Myocyte (in vitro differentiated cells): ENCODE measurements around the gene RNFT1. TPM values are rescaled to one million over a fixed set of nuclear protein-coding genes. Genes with fewer than 3 reads are reported as not detected.
"Not testable (repeated sequence)": the region's sequence is repeated elsewhere in the genome, so short reads cannot be mapped to it uniquely, and the experiment has no call there.

Experiments
- DNase-seq: peaks from one replicate; pipeline ENCODE4 v3.0.0-alpha.2; 2012; ENCODE audit warnings: low read depth
- polyA plus RNA-seq: library from polyadenylated mRNA; unstranded; fragments of >200 nt; gene quantifications from one replicate; pipeline ENCODE4 v1.2.1, GENCODE V29; 2012; ENCODE audit warnings: missing spikeins
- total RNA-seq: library from RNA; depleted of rRNA; stranded (reverse); fragments of >200 nt; gene quantifications from 2 replicates; pipeline ENCODE4 v1.2.3, GENCODE V29; 2014

Gene RNFT1
- 12.4 and 12.5 TPM in 2 replicates for total RNA-seq
- polyA plus RNA-seq: 10.7 TPM

- DNase-seq: peak; percentile 90
These were observed at the start of gene RNFT1 for GRCh38 chr17:59964482-59965328. RNFT1 (minus strand) TSS chr17:59964740; CDS start chr17:59964663, 77 bp downstream.

GRCh38 chr17:60009326-60009725 is 44.8 kb upstream of the RNFT1 start:
- DNase-seq: not testable (repeated sequence)

- DNase-seq: not testable (repeated sequence)
These were observed 43.8 kb upstream of the RNFT1 start for GRCh38 chr17:60008377-60008776.

GRCh38 chr17:60006160-60006559 is 41.6 kb upstream of the RNFT1 start:
- DNase-seq: no peak

- not testable (repeated sequence) for DNase-seq
These were observed 40.0 kb upstream of the RNFT1 start for GRCh38 chr17:60004561-60004960.

- DNase-seq: not testable (repeated sequence)
These were observed 37.9 kb upstream of the RNFT1 start for GRCh38 chr17:60002405-60002804.

- not testable (repeated sequence) for DNase-seq
These were observed 32.1 kb upstream of the RNFT1 start for GRCh38 chr17:59996608-59997007.

GRCh38 chr17:59975166-59975565 is 10.6 kb upstream of the RNFT1 start:
- DNase-seq: not testable (repeated sequence)

GRCh38 chr17:59973483-59973882 is 8.9 kb upstream of the RNFT1 start:
- not testable (repeated sequence) for DNase-seq

- DNase-seq: peak; percentile 69
These were observed 8.2 kb upstream of the RNFT1 start for GRCh38 chr17:59972778-59973177.

- not testable (repeated sequence) for DNase-seq
These were observed 7.2 kb upstream of the RNFT1 start for GRCh38 chr17:59971771-59972170.

- DNase-seq: peak; percentile 77
These were observed 630 bp downstream of the RNFT1 start for GRCh38 chr17:59963738-59964481.

- no peak for DNase-seq
These were observed 1.7 kb downstream of the RNFT1 start for GRCh38 chr17:59962739-59963318.

GRCh38 chr17:59959574-59959973 is 5.0 kb downstream of the RNFT1 start:
- DNase-seq: not testable (repeated sequence)

- DNase-seq: no peak
These were observed 9.7 kb downstream of the RNFT1 start for GRCh38 chr17:59954856-59955255.

- no peak for DNase-seq
These were observed 14.5 kb downstream of the RNFT1 start for GRCh38 chr17:59950049-59950448.

GRCh38 chr17:59947310-59947709 is 17.2 kb downstream of the RNFT1 start:
- peak; percentile 26 for DNase-seq

GRCh38 chr17:59946433-59946832 is 18.1 kb downstream of the RNFT1 start:
- not testable (repeated sequence) for DNase-seq

- no peak for DNase-seq
These were observed 23.4 kb downstream of the RNFT1 start for GRCh38 chr17:59941131-59941530.

GRCh38 chr17:59940697-59941096 is 23.8 kb downstream of the RNFT1 start:
- not testable (repeated sequence) for DNase-seq

GRCh38 chr17:59933317-59933716 is 31.2 kb downstream of the RNFT1 start:
- DNase-seq: not testable (repeated sequence)

- DNase-seq: peak; percentile 52
These were observed 33.8 kb downstream of the RNFT1 start for GRCh38 chr17:59930768-59931167.
